T-helper 2 cell treated with Interferon-gamma antibody and Interleukin-4, amounts not matched to agents 5 μg/mL and 100 μg/mL, for 36 hours (primary cell): Measurements from ENCODE around the gene CDC73.
"Not testable (repeated sequence)": the region's sequence is repeated elsewhere in the genome, so short reads cannot be mapped to it uniquely, and the experiment has no call there.

Source experiments
- DNase-seq: peaks from one replicate; pipeline ENCODE4 v3.0.0; 2021; ENCODE audit warnings: low spot score
- H3K27ac Mint-ChIP-seq: one replicate; pipeline ENCODE4 v1.8.0; 2021; ENCODE audit warnings: mild to moderate bottlenecking, mixed read lengths
- H3K27me3 Mint-ChIP-seq: one replicate; pipeline ENCODE4 v1.8.0; 2021; ENCODE audit warnings: low read depth, mixed read lengths
- H3K36me3 Mint-ChIP-seq: one replicate; pipeline ENCODE4 v1.8.0; 2021; ENCODE audit warnings: low read depth, mixed read lengths
- H3K4me1 Mint-ChIP-seq: one replicate; pipeline ENCODE4 v1.8.0; 2021; ENCODE audit warnings: low read depth, mixed read lengths
- H3K4me3 Mint-ChIP-seq: one replicate; pipeline ENCODE4 v1.8.0; 2022; ENCODE audit warnings: mild to moderate bottlenecking, moderate library complexity, mixed read lengths
- H3K9me3 Mint-ChIP-seq: one replicate; pipeline ENCODE4 v1.8.0; 2021; ENCODE audit warnings: mixed read lengths

Gene CDC73

DNA sequence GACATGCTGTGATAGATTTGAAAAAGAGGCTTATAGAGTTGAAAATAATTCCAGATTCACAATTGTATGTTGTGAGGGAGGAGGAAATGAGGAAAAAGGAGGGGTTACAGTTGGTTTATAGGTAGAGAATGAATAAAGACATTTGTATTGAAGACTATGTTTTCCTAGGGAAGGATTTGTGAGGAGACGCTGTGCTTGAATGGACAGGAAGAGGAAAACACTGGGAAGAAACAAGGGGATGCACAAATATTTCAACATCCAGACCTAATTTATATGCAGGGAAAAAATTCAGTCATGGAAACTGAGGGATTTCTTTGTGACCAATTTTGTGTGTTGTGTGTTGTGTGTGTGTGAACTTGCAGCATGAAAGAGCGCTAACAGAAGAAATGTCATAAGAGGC, 157.1 kb downstream of the CDC73 start:
- H3K36me3 Mint-ChIP-seq = peaks cover 3% of the 10 kb centered on the region

DNA sequence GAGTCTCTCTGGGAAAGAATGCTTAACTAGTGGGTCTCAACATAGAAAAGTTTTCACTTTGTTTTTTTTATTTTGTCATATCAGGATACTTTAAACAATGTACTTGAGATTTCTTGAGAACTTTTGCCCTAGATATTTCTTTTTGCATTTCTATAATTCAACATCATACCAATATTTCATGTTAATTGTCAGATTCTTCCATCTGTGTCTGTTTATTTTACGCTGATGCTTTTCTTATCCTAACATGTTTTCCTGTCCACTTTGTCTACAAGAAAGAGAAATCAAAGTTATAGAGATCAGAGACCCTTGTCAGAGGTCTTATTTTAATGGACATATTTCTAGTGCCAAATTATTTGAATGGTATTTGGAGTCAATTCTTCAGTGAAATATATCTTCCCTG, 160.1 kb downstream of the CDC73 start:
- H3K27me3 Mint-ChIP-seq = no peaks in the 10 kb centered on the region
- no peak overlapping the region for H3K27ac Mint-ChIP-seq
- H3K36me3 Mint-ChIP-seq = no peaks in the 10 kb centered on the region
- DNase-seq = no peak
- peaks cover 4% of the 10 kb centered on the region for H3K4me1 Mint-ChIP-seq
- H3K9me3 Mint-ChIP-seq = no peaks in the 10 kb centered on the region
- H3K4me3 Mint-ChIP-seq = no peak overlapping the region

More for the DNA sequence above, 157.1 kb downstream of the CDC73 start:
- H3K4me1 Mint-ChIP-seq = peaks cover 4% of the 10 kb centered on the region
- no peak overlapping the region for H3K4me3 Mint-ChIP-seq
- DNase-seq = no peak
- peaks cover 3% of the 10 kb centered on the region for H3K9me3 Mint-ChIP-seq
- H3K27me3 Mint-ChIP-seq = no peaks in the 10 kb centered on the region
- no peak overlapping the region for H3K27ac Mint-ChIP-seq

DNA sequence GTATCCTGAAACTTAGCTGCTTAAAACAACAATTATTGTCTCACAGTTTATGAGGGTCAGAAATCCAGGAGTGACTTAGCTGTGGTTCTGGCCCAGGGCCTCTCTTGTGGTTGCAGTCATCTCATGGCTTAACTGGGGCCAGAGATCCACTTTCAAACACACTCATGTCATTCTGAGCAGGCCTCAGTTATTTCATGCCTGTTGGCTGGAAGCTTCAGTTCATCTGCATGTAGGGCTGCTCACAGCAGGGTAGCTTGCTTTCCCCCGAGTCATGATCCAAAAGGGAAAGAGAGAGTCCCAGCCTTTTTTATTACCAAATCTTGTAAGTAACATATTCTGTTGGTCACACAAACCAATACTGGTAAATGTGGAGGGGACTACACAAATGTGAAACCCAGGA, 161.2 kb downstream of the CDC73 start:
- H3K27ac Mint-ChIP-seq = no peak overlapping the region
- no peak overlapping the region for H3K4me3 Mint-ChIP-seq
- H3K9me3 Mint-ChIP-seq = no peaks in the 10 kb centered on the region
- peaks cover 4% of the 10 kb centered on the region for H3K4me1 Mint-ChIP-seq
- no peaks in the 10 kb centered on the region for H3K36me3 Mint-ChIP-seq
- no peak for DNase-seq
- H3K27me3 Mint-ChIP-seq = no peaks in the 10 kb centered on the region

DNA sequence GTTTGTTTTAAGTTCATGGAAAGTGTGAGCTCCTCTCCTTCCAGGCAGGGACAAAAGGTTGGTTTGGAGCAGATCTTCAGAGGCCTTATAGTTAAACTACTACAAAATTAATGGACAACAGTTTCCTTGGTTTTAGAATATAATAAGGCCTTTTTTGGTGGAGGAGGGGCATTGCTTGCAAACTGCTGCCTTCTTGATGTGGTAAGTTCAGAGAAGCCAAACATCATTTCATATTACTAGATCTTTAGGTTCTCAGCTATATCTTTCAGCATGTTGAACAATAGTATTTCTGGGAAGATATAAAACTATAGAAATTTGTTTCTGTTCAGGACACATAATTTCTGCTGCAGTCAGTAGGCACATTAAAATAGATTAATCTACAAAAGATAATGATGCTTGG, 162.4 kb downstream of the CDC73 start:
- Mint-ChIP-seq H3K4me3 (no peak overlapping the region), H3K27ac (no peak overlapping the region), H3K27me3 (no peaks in the 10 kb centered on the region), H3K4me1 (peaks cover 4% of the 10 kb centered on the region), H3K36me3 (no peaks in the 10 kb centered on the region), H3K9me3 (no peaks in the 10 kb centered on the region)
- no peak for DNase-seq

DNA sequence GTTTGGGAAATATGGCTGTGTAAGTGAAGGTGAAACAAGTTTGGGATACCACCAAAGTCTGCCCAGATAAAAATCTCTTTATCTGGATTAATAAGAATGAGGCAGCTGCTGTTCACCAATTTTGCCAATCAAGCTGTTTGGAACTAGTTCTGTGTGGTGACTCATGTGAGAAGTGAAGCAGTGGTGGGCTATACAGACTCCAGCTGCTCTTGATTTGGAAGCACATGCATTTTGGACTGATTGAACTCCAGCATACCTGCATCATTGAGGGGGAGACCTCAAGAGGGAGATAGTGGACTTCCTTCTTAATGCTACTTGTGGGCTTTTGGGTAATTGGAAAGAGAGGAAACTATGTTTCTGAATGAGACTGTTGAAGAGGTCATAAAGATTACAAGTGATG, 163.8 kb downstream of the CDC73 start:
- no peak for DNase-seq
- H3K4me3 Mint-ChIP-seq = no peak overlapping the region
- H3K27me3 Mint-ChIP-seq = no peaks in the 10 kb centered on the region
- H3K4me1 Mint-ChIP-seq = peaks cover 4% of the 10 kb centered on the region
- H3K36me3 Mint-ChIP-seq = no peaks in the 10 kb centered on the region
- no peak overlapping the region for H3K27ac Mint-ChIP-seq
- no peaks in the 10 kb centered on the region for H3K9me3 Mint-ChIP-seq

DNA sequence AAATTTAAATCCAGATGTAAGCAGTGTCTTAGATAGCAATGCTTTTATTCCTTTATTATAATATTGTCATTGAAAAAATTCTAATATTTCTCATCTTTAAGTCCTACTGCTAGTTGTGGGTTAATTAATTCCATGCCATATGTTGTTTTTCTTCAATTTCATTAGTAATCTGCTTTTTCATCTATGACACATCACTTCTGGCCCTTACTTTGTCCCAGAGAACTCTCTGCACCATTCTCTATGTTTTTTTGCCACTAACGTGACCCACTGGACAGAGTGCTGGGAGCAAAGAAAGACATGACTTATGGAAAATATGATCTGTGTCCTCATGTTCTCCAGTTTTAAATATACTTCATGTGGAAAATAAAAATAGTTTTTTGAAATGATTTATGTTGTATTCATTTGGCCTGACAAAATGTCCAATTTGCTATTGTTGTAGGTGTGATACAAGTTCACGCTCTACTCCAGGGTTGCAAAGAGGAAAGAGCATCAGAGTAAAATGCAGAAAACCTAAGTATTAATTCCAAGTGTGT, 166.8 kb downstream of the CDC73 start:
- not testable (repeated sequence) for H3K9me3 Mint-ChIP-seq, H3K27me3 Mint-ChIP-seq, H3K27ac Mint-ChIP-seq, H3K4me1 Mint-ChIP-seq, DNase-seq, H3K36me3 Mint-ChIP-seq, H3K4me3 Mint-ChIP-seq

DNA sequence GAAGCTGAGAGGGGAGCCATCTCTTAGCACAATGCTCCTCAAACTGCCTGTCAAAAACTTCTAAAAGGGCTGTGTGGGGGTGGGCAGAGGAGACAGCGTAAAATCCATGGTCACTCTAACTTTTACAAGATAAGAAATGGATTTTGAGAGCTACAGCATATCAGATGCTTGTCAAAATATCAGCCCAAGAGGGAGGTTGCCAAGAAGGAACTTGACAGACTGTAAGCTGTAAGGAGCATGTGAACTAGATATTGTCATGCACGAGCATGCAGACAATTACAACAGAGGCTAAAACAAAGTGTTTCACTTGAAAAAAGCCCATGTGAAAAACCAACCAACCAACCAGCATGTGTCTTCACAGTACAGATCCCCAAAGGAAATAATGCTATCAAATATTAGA, 171.9 kb downstream of the CDC73 start:
- no peak overlapping the region for H3K4me3 Mint-ChIP-seq
- no peak for DNase-seq

DNA sequence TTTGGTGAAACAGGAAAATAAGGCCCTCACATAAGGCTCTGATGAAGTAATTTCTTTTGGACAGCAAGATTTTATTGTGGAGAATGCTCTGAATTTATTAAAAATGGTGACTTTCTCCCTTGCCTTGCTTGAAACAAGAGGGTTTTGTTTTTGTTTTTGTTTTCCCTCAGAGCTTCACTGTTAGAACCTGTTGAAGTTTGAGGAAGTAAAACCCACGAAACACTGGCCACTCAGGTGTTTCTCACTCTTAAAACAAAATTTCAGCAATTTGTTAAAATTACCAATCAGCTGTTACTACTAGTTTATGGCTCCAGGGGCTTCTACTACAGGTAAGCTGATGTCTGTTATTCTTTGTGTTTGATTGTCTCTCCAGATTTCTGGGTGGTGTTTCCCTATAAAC, 177.2 kb downstream of the CDC73 start:
- no peaks in the 10 kb centered on the region for H3K9me3 Mint-ChIP-seq
- H3K27ac Mint-ChIP-seq = no peak overlapping the region
- no peak overlapping the region for H3K4me3 Mint-ChIP-seq
- no peaks in the 10 kb centered on the region for H3K4me1 Mint-ChIP-seq
- peaks cover 1% of the 10 kb centered on the region for H3K27me3 Mint-ChIP-seq
- no peaks in the 10 kb centered on the region for H3K36me3 Mint-ChIP-seq
- DNase-seq = no peak

More for the DNA sequence above, 171.9 kb downstream of the CDC73 start:
- Mint-ChIP-seq H3K27me3 (no peaks in the 10 kb centered on the region), H3K4me1 (no peaks in the 10 kb centered on the region), H3K36me3 (no peaks in the 10 kb centered on the region), H3K27ac (no peak overlapping the region), H3K9me3 (no peaks in the 10 kb centered on the region)

DNA sequence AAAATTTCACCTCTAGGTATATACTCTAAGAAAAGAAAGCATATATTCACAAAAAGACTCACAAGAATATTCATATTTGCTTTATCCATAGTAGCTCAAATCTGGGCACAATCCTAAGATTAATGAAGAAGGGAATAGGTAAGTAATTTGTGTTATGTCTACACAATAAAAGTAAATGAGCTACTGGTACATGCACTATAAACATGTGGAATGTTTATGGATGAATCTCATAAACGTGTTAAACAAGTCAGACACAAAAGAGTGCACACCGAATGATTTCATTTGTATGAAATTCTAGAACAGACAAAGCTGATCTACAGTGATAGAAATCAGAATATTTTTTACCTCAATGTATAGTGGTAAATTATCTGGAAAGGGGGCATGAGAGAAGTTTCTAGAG, 179.9 kb downstream of the CDC73 start:
- no peaks in the 10 kb centered on the region for H3K36me3 Mint-ChIP-seq
- H3K27ac Mint-ChIP-seq = no peak overlapping the region
- H3K4me3 Mint-ChIP-seq = no peak overlapping the region
- H3K9me3 Mint-ChIP-seq = no peaks in the 10 kb centered on the region
- no peak for DNase-seq
- H3K27me3 Mint-ChIP-seq = peaks cover 1% of the 10 kb centered on the region
- no peaks in the 10 kb centered on the region for H3K4me1 Mint-ChIP-seq

DNA sequence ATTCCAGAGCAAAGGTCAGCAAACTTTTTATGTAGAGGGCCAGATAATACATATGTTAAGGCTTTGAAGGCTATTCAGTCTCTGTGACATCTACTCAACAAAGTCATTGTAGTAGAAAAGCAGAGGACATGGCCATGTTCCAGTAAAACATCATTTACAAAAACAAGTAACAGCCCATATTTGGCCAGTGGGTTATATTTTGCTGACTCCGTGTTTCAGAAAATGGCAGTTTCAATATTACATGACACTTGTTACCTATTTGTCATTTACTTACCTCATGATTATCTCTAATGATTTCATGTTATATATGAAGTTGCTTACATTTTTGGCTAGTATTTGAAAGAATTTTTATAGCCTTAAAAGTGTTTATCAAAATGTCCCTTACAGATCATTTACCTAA, 182.0 kb downstream of the CDC73 start:
- no peak for DNase-seq
- no peak overlapping the region for H3K4me3 Mint-ChIP-seq
- no peak overlapping the region for H3K27ac Mint-ChIP-seq
- H3K27me3 Mint-ChIP-seq = peaks cover 1% of the 10 kb centered on the region
- no peaks in the 10 kb centered on the region for H3K4me1 Mint-ChIP-seq
- H3K36me3 Mint-ChIP-seq = no peaks in the 10 kb centered on the region
- no peaks in the 10 kb centered on the region for H3K9me3 Mint-ChIP-seq
